Hepatic stellate cell (primary cell): ENCODE results near the gene GRIA4.

Source experiments
- DNase-seq: peaks from one replicate; pipeline ENCODE4 v3.0.0; 2011; ENCODE audit warnings: low spot score

The GRIA4 gene

DNA sequence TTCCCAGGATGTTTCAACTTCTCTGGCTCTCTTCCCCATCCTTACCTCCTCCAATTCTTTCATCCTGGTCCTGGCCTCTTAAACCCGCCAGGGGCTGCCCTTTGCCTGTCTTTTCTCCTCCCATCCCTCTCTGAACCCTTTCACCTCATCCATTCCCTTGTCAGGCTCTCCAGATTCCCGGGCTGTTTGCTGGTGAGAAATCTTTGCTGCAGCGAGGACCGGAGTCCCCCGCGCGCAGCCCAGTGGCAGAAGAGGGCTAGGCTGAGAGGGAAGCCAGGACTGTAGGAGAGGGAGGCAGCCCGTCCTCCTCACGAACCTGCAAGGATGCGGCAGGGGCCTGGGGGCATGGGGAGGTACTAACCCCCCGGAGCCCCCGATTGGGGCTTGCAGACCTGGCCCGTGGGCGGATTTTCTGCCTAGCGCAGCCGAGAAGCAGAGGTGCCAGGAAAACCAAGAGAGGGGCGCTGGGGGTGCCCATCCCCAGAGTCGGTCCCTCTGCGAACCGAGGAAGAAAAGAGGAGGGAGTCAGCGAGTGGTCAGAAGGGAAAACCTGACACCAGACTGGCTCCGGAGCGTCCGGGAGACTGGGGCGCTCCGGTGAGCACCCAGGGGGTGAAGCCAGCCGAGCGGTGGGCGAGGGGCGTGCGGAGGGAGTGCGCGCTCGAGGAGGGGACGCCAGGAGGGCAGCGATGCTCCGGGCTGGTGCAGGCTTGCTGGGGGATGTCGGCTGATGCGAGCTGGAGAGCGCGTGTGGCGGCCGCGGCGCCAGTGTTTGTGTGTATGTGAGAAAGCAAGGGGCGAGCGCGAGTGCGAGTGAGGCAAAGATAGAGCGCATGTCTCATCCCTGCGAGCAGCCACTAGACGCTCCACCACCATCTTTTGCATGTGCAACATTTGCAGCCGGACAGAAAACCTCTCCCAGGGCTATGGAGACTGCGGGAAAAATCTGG, at the start of gene GRIA4:
TSS of gene GRIA4 (plus strand) at position 242 of the 950 bp plus-strand sequence. CDS start 925 bp downstream, outside the sequence.
- peak; percentile 9 for DNase-seq

DNA sequence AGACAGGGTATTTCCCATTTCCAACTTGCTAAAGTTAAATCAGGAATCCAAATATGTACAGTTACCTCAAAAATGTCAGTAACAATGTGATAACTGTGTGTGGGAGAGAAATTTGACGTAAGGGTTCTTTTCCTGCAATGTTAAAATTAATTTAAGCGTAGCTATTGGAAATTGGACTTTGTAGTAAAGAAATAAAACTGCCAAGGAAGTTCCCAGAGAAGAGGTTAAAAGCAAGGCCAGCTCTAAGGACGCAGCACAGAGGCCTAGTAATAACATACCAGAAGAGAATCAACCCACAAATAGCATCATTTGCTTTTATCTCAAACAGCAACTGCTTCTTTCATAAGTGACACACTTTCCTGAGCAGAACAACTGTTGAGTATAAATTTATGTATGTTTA, 36.8 kb upstream of the GRIA4 start:
- no peak for DNase-seq

- no peak for DNase-seq
These were observed 34.9 kb upstream of the GRIA4 start for GRCh38 chr11:105574974-105575373.

DNA sequence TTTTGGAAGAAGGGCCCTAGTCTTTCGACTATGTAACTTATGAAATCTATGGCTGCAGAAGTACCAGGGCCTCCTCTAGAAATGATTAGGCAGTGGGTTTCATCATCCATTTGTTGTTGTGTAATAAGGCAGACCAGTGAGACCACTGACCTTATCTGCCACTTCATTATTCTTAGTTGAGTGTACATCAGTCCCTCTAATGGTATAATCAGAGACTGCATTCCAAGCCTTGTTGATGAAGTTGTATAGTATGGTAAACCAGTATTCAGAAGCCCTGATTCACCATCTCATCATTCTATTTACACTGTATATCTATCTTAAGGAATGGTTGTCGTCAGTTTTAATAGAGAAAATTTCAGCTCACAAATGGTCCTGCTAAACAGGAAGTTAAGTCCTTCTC, 32.2 kb upstream of the GRIA4 start:
- DNase-seq: no peak

DNA sequence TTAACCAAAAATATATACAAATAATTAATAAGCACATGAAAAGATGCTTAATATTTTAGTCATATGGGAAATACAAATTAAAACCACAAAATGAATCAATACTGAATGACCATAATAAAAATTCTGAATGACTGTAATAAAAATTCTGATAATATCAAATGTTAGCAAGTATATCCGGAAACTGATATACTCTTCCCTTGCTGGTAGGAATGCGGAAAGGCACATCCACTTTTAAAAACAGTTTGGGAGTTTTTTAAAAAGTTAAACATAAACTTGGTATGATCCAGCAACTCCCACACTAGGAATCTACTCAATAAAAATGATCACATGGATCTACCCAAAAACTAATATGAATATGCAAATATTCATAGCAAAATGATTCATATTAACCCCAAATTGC, 30.8 kb upstream of the GRIA4 start:
- no peak for DNase-seq

DNA sequence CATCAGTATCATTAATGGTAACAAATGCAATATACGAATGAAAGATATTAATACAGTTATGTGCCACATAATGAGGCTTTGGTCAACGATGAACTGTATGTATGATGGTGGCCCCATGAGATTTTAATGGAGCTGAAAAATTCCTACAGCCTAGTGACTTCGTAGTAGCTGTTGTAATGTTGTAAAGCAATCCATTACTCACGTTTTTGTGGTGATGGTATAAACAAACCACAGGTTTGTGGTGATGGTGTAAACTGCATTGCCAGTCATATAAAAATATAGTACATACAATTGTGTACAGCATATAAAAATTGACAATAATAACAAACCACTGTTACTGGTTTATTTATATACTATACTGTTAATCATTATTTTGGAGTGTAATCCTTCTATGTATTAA, 27.4 kb upstream of the GRIA4 start:
- no peak for DNase-seq

DNA sequence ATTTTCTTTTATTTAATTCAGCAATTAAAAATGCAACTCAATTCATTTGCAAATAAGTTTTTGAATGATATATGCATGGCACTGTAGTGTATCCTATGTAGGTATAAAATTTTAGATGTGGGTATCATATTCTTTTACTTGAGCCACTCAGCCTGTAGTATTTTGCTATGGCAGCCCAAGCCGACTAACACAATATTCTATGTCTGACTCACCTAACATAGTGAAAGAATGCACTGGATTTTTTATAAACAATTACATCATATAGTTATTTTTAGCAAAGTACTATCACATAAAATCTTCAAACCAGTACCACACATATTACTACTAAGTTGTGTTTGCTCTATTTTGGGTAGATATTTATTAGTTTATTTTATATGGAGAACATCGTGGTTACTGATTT, 21.9 kb upstream of the GRIA4 start:
- peak; percentile 5 for DNase-seq

- no peak for DNase-seq
These were observed 20.5 kb upstream of the GRIA4 start for GRCh38 chr11:105589346-105589745.

DNA sequence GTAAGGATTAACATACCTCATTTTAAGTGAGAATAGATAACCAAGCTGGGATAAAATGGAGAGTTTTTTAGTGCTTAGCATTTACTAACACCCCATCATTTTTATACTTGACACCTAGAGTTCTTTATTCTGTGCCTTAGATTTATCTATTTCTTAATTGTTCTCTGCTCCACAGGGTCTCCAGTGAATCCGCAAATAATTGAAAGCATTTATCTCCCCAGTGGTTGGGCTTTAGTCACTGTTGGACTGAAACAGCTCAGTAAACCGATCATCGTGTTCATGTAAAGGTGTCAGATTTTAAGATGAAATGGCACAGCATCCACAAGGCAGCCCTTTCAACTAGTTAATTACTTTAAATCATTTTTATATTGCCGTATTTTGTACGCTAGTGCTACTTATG, 17.8 kb upstream of the GRIA4 start:
- no peak for DNase-seq

DNA sequence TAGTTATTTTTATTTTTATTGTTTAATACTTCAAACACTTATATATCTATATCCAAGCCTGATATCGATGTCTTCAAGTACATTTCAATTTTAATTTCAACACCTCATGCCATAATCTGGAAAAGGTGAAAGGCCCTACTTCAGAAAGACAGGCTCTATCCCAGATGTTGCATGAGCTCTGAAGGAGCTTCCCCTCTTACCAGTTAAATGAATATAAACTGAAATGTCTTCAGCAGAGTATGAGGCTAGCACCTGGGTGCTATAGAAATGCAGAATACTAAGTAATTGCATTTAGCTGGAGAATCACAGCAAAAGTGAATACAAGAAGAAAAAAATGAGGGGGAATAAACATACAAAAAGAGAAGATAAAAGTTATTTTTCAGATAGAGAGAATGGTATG, 11.5 kb upstream of the GRIA4 start:
- DNase-seq: no peak

DNA sequence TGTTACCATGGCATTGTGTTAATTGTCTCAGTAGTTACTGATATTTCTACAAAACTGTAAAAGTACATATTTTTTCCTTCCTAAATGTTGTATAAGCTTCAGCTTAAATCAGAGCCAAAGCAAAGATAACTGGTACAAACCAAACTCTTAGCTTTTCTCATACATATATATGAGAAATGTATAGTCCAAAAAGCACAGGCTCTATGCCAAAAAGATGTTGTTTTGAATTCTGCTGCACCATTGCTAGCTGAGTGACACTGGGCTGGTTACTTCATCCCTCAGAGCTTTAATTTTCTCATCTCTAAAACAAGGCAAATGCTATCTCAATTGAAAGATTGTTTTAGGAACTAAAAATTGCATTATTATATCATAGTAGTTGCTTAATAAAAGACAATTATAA, 6.7 kb upstream of the GRIA4 start:
- no peak for DNase-seq

DNA sequence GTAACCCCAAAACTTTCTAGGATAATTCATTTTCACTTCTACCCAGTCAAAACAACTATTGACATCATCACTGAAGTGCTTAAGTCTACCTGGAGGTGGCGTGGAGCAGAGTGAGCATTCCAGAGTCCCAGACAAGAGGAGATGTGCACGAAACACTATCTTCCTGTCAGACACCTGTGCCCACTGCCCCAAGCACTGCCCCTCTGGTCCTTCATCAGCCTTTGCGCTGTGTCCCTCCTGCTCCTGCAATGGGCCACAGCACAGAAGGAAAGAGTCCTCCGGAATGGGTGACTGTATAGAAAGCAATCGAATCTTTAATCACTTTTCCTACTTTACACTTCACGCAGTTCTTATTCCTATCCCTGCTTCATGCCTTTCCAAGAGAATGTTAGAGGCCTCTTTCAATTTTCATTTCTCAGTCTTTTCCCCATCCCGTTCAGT, 512 bp upstream of the GRIA4 start:
- DNase-seq: no peak

- no peak for DNase-seq
These were observed 1.1 kb downstream of the GRIA4 start for GRCh38 chr11:105610871-105611571.

DNA sequence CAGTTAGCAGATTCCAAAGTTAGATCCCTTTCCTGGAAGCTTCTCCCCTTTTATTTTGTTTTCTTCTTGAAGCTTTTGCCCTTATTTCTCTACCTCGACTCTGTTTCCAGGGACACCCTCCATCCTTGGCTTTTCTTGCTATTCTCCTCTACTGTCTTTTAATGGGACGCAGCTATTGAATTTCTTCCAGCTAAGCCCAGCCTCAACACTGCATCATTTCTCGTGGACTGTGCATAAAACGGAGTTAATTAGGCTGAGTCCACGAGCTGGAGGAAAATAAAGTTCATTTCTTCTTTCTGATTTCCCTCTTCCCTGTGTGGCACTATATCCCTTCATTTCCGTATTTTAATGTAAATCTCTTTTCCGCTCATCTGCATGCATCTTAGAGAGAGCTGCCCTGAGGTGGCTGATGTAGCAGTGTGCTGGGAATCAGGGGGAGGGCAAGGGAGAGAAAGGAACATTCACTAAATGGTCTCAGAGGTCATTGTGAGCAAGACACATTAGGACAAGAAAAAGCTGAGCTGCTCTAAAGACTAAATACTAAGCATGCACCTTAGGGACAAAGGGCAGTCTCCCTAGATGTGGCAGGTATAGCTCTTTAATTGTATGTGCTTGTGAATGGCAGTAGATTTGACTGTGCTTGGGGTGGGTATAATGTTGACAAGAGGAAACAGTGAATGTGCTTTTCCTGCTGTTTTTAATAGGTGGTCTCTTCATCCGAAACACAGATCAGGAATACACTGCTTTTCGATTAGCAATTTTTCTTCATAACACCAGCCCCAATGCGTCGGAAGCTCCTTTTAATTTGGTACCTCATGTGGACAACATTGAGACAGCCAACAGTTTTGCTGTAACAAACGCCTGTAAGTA, 1.9 kb downstream of the GRIA4 start:
- no peak for DNase-seq

DNA sequence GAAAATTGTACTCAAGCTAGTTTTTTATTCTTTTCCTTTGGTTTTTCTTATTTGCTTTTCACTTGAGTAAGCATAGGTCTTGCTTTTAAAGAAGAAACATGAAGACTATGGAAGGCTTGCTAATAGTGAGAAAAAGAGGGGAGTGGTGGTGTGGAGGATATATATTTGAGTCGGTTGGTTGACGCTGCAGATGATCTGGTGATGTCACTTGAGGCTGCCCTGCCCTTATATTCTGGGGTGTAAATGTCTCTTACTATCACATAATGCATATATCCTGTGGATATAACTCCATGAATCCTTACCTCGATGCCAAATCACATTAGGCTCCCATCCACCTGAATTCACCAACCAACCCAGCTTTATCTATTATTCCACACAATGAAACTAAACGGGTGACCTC, 2.9 kb downstream of the GRIA4 start:
- DNase-seq: no peak

DNA sequence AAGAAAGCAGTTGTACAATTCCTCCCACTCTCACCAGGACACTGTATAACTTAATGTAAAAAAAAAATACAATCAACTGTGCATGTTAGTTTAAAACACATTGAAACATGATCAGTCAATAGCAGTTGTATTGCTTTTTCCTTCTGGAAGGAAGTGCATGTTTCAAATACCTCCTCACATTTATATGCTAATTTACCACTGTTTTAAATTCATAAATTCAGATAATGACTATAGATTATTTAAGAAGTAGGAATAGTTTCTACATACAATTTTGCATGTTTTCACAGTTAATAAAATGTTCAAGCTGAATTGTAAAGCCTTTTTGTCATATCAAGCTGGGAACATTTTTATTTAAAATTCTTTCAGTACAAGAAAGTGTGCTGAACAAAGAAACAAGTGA, 3.3 kb downstream of the GRIA4 start:
- DNase-seq: no peak

GRCh38 chr11:105618343-105618955, 8.6 kb downstream of the GRIA4 start:
- DNase-seq: no peak

- DNase-seq: no peak
These were observed 9.7 kb downstream of the GRIA4 start for GRCh38 chr11:105619556-105619955.

DNA sequence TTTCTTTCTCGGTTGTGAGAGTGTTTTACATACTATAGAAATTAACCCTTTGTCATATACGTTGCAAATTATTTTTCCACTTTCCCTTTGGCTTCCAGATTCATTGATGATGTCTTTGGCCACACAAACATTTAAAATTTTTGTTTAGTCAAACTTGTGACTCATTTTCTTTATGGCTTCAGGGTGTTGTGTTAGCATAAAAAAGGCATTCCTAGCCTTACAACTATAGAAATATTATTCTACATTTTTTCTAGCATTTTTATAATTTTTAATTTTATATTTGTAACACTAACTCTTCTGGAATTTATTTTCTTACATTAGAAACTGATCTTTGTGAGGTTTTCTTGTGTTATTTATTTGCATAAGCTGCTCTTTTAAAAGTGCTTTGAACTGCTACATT, 12.1 kb downstream of the GRIA4 start:
- DNase-seq: no peak

DNA sequence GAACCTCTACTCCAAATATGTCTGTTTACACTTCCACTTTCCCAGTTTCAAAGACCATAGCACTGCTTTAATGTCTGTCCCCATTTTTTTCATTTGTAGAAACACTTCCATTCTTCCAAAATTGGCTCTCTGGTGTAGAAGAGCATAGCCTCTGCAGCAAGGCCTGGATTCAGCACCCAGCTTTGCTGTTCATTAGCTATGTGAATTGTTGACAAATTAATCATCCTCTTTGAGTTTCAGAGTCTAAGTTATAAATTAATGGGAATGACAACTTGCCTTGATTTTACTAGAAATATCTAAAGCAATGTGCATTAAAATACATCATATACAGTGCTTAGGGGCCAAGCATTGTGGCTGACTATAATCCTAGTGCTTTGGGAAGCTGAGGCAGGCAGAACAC, 22.4 kb downstream of the GRIA4 start:
- DNase-seq: no peak

GRCh38 chr11:105635466-105635865, 25.6 kb downstream of the GRIA4 start:
- no peak for DNase-seq

DNA sequence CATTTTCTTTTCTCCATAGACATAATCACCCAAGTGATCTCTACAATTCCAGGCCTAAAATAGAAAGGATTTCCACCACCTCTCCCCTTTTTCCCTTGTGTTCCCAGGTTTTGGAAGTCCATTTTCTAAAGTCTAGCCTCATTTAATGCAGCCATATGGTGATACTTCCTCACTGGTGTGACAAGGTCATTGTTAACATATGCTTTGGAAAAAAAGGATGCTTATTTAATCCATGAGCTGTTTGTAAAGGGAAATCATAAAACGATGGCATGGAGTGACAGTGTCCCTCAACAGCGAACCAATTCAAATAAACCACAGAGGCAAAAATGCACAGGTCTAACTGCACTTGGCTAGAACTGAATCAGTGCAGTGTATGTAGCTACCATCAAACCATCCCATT, 26.6 kb downstream of the GRIA4 start:
- DNase-seq: no peak
